Measurements from ENCODE around the gene TRPV6.

- TF ChIP-seq CTCF (IDR thresholded peaks at IDR 0.05) = no peak
- TF ChIP-seq POLR2A (IDR thresholded peaks at IDR 0.05) = no peak
Observed at GRCh38 chr7:142904128-142904527, 18.6 kb upstream of the TRPV6 start.
